ENCODE measurements around the gene INPP5A. TPM values are rescaled to one million over a fixed set of nuclear protein-coding genes. Genes with fewer than 3 reads are reported as not detected.
"Not testable (repeated sequence)": the region's sequence is repeated elsewhere in the genome, so short reads cannot be mapped to it uniquely, and the experiment has no call there.

The INPP5A gene
- total and polyA plus RNA-seq, 4 donors, result 34.7 to 43.5 (median 41.2) TPM

- peaks cover 43% of the 10 kb centered on the region for H3K4me1 ChIP-seq (ENCODE audit: control insufficient read depth, insufficient read depth, low read length)
These were observed 34.3 kb downstream of the INPP5A start for GRCh38 chr10:132571650-132572544.

GRCh38 chr10:132572545-132572937 lies 35.0 kb downstream of the INPP5A start:
- no peak overlapping the region for H3K27ac ChIP-seq (ENCODE audit: low read depth, low read length)

More at GRCh38 chr10:132571650-132572544, 34.3 kb downstream of the INPP5A start:
- Histone ChIP-seq H3K27me3 (ENCODE audit: control insufficient read depth, insufficient read depth, low read length) (no peaks in the 10 kb centered on the region), H3K9me3 (ENCODE audit: control insufficient read depth, insufficient read depth, low read length) (no peaks in the 10 kb centered on the region), H3K36me3 (ENCODE audit: control insufficient read depth, insufficient read depth, low read length) (peaks cover 11% of the 10 kb centered on the region), H3K4me3 (ENCODE audit: low read depth, low read length) (no peak overlapping the region), H3K27ac (ENCODE audit: low read depth, low read length) (no peak overlapping the region)
- WGBS (ENCODE audit: insufficient coverage), result 72% methylated on average over 18 of the region's 23 CpGs
- DNase-seq (ENCODE audit: low read depth in 4 of 6, low spot score in 6 of 6), result no peak

GRCh38 chr10:132572946-132573345 lies 35.4 kb downstream of the INPP5A start:
- not testable (repeated sequence) for H3K9me3 ChIP-seq (ENCODE audit: control insufficient read depth, insufficient read depth, low read length); H3K27ac ChIP-seq (ENCODE audit: low read depth, low read length); H3K27me3 ChIP-seq (ENCODE audit: control insufficient read depth, insufficient read depth, low read length); H3K4me3 ChIP-seq (ENCODE audit: low read depth, low read length); DNase-seq (ENCODE audit: low read depth in 4 of 6, low spot score in 6 of 6)
- H3K4me1 ChIP-seq (ENCODE audit: control insufficient read depth, insufficient read depth, low read length), result peaks cover 53% of the 10 kb centered on the region
- H3K36me3 ChIP-seq (ENCODE audit: control insufficient read depth, insufficient read depth, low read length), result peaks cover 12% of the 10 kb centered on the region
- WGBS (ENCODE audit: insufficient coverage), result 98% methylated on average over 11 of the region's 12 CpGs

More at GRCh38 chr10:132572545-132572937, 35.0 kb downstream of the INPP5A start:
- H3K9me3 ChIP-seq (ENCODE audit: control insufficient read depth, insufficient read depth, low read length), result no peaks in the 10 kb centered on the region
- H3K36me3 ChIP-seq (ENCODE audit: control insufficient read depth, insufficient read depth, low read length), result peaks cover 12% of the 10 kb centered on the region
- no peak overlapping the region for H3K4me3 ChIP-seq (ENCODE audit: low read depth, low read length)
- 41% methylated on average over 6 of the region's 7 CpGs for WGBS (ENCODE audit: insufficient coverage)
- peaks cover 49% of the 10 kb centered on the region for H3K4me1 ChIP-seq (ENCODE audit: control insufficient read depth, insufficient read depth, low read length)
- no peak for DNase-seq (ENCODE audit: low read depth in 4 of 6, low spot score in 6 of 6)
- no peaks in the 10 kb centered on the region for H3K27me3 ChIP-seq (ENCODE audit: control insufficient read depth, insufficient read depth, low read length)

- Histone ChIP-seq H3K9me3 (ENCODE audit: control insufficient read depth, insufficient read depth, low read length) (no peaks in the 10 kb centered on the region), H3K27ac (ENCODE audit: low read depth, low read length) (no peak overlapping the region), H3K36me3 (ENCODE audit: control insufficient read depth, insufficient read depth, low read length) (peaks cover 12% of the 10 kb centered on the region), H3K4me3 (ENCODE audit: low read depth, low read length) (no peak overlapping the region), H3K27me3 (ENCODE audit: control insufficient read depth, insufficient read depth, low read length) (no peaks in the 10 kb centered on the region), H3K4me1 (ENCODE audit: control insufficient read depth, insufficient read depth, low read length) (peaks cover 66% of the 10 kb centered on the region)
- DNase-seq (ENCODE audit: low read depth in 4 of 6, low spot score in 6 of 6), result no peak
- WGBS (ENCODE audit: insufficient coverage), result 100% methylated on average over 7 of the region's 8 CpGs
These were observed 36.7 kb downstream of the INPP5A start for GRCh38 chr10:132574288-132574687.

- no peaks in the 10 kb centered on the region for H3K9me3 ChIP-seq (ENCODE audit: control insufficient read depth, insufficient read depth, low read length)
- peaks cover 12% of the 10 kb centered on the region for H3K36me3 ChIP-seq (ENCODE audit: control insufficient read depth, insufficient read depth, low read length)
- no peak overlapping the region for H3K27ac ChIP-seq (ENCODE audit: low read depth, low read length)
- no peak for DNase-seq (ENCODE audit: low read depth in 4 of 6, low spot score in 6 of 6)
- H3K4me1 ChIP-seq (ENCODE audit: control insufficient read depth, insufficient read depth, low read length), result peaks cover 71% of the 10 kb centered on the region
- H3K27me3 ChIP-seq (ENCODE audit: control insufficient read depth, insufficient read depth, low read length), result no peaks in the 10 kb centered on the region
- no peak overlapping the region for H3K4me3 ChIP-seq (ENCODE audit: low read depth, low read length)
- WGBS (ENCODE audit: insufficient coverage), result 72% methylated on average over 19 of the region's 19 CpGs
These were observed 37.3 kb downstream of the INPP5A start for GRCh38 chr10:132574783-132575319.

GRCh38 chr10:132575320-132576201 lies 38.0 kb downstream of the INPP5A start:
- no peak overlapping the region for H3K4me3 ChIP-seq (ENCODE audit: low read depth, low read length)
- 68% methylated on average over 12 of the region's 21 CpGs for WGBS (ENCODE audit: insufficient coverage)
- peak overlapping the region; percentile 47 for H3K27ac ChIP-seq (ENCODE audit: low read depth, low read length)
- no peaks in the 10 kb centered on the region for H3K27me3 ChIP-seq (ENCODE audit: control insufficient read depth, insufficient read depth, low read length)
- H3K9me3 ChIP-seq (ENCODE audit: control insufficient read depth, insufficient read depth, low read length), result no peaks in the 10 kb centered on the region
- peaks cover 12% of the 10 kb centered on the region for H3K36me3 ChIP-seq (ENCODE audit: control insufficient read depth, insufficient read depth, low read length)
- H3K4me1 ChIP-seq (ENCODE audit: control insufficient read depth, insufficient read depth, low read length), result peaks cover 66% of the 10 kb centered on the region
- DNase-seq (ENCODE audit: low read depth in 4 of 6, low spot score in 6 of 6), result peak in 4 of 6 donors; percentile 22 to 75 (median 32)

GRCh38 chr10:132576671-132577349 lies 39.2 kb downstream of the INPP5A start:
- H3K4me3 ChIP-seq (ENCODE audit: low read depth, low read length), result no peak overlapping the region
- no peak overlapping the region for H3K27ac ChIP-seq (ENCODE audit: low read depth, low read length)
- H3K9me3 ChIP-seq (ENCODE audit: control insufficient read depth, insufficient read depth, low read length), result no peaks in the 10 kb centered on the region
- H3K4me1 ChIP-seq (ENCODE audit: control insufficient read depth, insufficient read depth, low read length), result peaks cover 56% of the 10 kb centered on the region
- H3K27me3 ChIP-seq (ENCODE audit: control insufficient read depth, insufficient read depth, low read length), result no peaks in the 10 kb centered on the region
- no peak for DNase-seq (ENCODE audit: low read depth in 4 of 6, low spot score in 6 of 6)
- WGBS (ENCODE audit: insufficient coverage), result 84% methylated on average over 19 of the region's 19 CpGs
- H3K36me3 ChIP-seq (ENCODE audit: control insufficient read depth, insufficient read depth, low read length), result peaks cover 9% of the 10 kb centered on the region

GRCh38 chr10:132577350-132578003 lies 39.9 kb downstream of the INPP5A start:
- Histone ChIP-seq H3K4me3 (ENCODE audit: low read depth, low read length) (no peak overlapping the region), H3K4me1 (ENCODE audit: control insufficient read depth, insufficient read depth, low read length) (peaks cover 50% of the 10 kb centered on the region), H3K9me3 (ENCODE audit: control insufficient read depth, insufficient read depth, low read length) (no peaks in the 10 kb centered on the region), H3K27ac (ENCODE audit: low read depth, low read length) (no peak overlapping the region), H3K27me3 (ENCODE audit: control insufficient read depth, insufficient read depth, low read length) (no peaks in the 10 kb centered on the region), H3K36me3 (ENCODE audit: control insufficient read depth, insufficient read depth, low read length) (peaks cover 9% of the 10 kb centered on the region)
- no peak for DNase-seq (ENCODE audit: low read depth in 4 of 6, low spot score in 6 of 6)
- WGBS (ENCODE audit: insufficient coverage), result 80% methylated on average over 16 of the region's 16 CpGs
